Astrocyte of the spinal cord (primary cell): ENCODE measurements around the gene SUPT3H.

Source experiments
- DNase-seq: peaks from one replicate; pipeline ENCODE4 v3.0.0; 2011; ENCODE audit warnings: low read depth, low spot score
- H3K4me3 ChIP-seq: 2 replicates; pipeline ENCODE4 v1.5.1; 2011; ENCODE audit warnings: low read depth, mild to moderate bottlenecking, low read length, moderate library complexity
- CTCF ChIP-seq: IDR thresholded peaks from 2 replicates; pipeline ENCODE4 v1.5.1; 2012; ENCODE audit warnings: low read depth, mild to moderate bottlenecking, low read length, inconsistent platforms
- in situ Hi-C: cut with HindIII; loops from 2 replicates; pipeline ENCODE4 v1.10.0; 2017; ENCODE audit warnings: low sequenced_read_pairs

The SUPT3H gene

GRCh38 chr6:44965708-44966107, 412.0 kb downstream of the SUPT3H start:
- in situ Hi-C loops: no loop called here
- H3K4me3 ChIP-seq: no peak overlapping the region
- no peak for DNase-seq
- no peak for TF ChIP-seq CTCF

- no peak for TF ChIP-seq CTCF
- peak; percentile 14 for DNase-seq
- in situ Hi-C loops: no loop called here
- no peak overlapping the region for H3K4me3 ChIP-seq
These were observed 416.8 kb downstream of the SUPT3H start for GRCh38 chr6:44960898-44961297.

GRCh38 chr6:44959651-44960050, 418.1 kb downstream of the SUPT3H start:
- no peak for DNase-seq
- no peak overlapping the region for H3K4me3 ChIP-seq
- no peak for TF ChIP-seq CTCF
- in situ Hi-C loops: no loop called here

- in situ Hi-C loops: no loop called here
- TF ChIP-seq CTCF: no peak
- no peak for DNase-seq
- no peak overlapping the region for H3K4me3 ChIP-seq
These were observed 420.6 kb downstream of the SUPT3H start for GRCh38 chr6:44957156-44957555.

- DNase-seq: peak; percentile 52
- no peak overlapping the region for H3K4me3 ChIP-seq
- TF ChIP-seq CTCF: no peak
- in situ Hi-C loops: no loop called here
These were observed 421.3 kb downstream of the SUPT3H start for GRCh38 chr6:44956396-44956795.

GRCh38 chr6:44955145-44955544, 422.6 kb downstream of the SUPT3H start:
- no peak overlapping the region for H3K4me3 ChIP-seq
- DNase-seq: no peak
- in situ Hi-C loops: no loop called here
- no peak for TF ChIP-seq CTCF

- H3K4me3 ChIP-seq: no peak overlapping the region
- in situ Hi-C loops: no loop called here
- no peak for DNase-seq
- no peak for TF ChIP-seq CTCF
These were observed 423.5 kb downstream of the SUPT3H start for GRCh38 chr6:44954281-44954680.
